ENCODE measurements around the gene SETD3.

DNA sequence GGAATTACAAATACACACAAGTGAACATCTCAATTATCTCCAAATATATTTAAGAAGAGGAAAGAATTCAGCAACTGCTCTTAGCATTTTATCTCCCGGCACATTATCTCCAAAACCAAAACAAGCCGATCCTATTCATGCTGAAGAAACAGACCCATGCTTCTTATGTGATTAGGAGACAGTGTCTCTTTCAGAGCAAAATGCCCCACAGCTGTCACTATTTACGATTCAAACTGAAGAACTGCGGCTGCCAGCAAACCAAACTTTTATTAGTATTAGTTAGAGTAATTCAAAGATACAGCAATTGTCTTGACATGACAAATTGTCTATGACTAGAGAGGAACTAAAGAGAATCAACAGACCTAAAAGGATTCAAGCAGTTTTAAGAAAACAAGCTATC, 79.4 kb downstream of the SETD3 start:
- TF ChIP-seq, protein P1, sequence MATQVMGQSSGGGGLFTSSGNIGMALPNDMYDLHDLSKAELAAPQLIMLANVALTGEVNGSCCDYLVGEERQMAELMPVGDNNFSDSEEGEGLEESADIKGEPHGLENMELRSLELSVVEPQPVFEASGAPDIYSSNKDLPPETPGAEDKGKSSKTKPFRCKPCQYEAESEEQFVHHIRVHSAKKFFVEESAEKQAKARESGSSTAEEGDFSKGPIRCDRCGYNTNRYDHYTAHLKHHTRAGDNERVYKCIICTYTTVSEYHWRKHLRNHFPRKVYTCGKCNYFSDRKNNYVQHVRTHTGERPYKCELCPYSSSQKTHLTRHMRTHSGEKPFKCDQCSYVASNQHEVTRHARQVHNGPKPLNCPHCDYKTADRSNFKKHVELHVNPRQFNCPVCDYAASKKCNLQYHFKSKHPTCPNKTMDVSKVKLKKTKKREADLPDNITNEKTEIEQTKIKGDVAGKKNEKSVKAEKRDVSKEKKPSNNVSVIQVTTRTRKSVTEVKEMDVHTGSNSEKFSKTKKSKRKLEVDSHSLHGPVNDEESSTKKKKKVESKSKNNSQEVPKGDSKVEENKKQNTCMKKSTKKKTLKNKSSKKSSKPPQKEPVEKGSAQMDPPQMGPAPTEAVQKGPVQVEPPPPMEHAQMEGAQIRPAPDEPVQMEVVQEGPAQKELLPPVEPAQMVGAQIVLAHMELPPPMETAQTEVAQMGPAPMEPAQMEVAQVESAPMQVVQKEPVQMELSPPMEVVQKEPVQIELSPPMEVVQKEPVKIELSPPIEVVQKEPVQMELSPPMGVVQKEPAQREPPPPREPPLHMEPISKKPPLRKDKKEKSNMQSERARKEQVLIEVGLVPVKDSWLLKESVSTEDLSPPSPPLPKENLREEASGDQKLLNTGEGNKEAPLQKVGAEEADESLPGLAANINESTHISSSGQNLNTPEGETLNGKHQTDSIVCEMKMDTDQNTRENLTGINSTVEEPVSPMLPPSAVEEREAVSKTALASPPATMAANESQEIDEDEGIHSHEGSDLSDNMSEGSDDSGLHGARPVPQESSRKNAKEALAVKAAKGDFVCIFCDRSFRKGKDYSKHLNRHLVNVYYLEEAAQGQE (IDR thresholded peaks at IDR 0.05; ENCODE audit: insufficient read depth in 1 of 2, low read depth in 2 of 2, low read length in 2 of 2), result no peak
- TF ChIP-seq TAF1 (IDR thresholded peaks at IDR 0.05; ENCODE audit: borderline replicate concordance, insufficient read depth, low read length) (no peak), FOXP2 (optimal IDR thresholded peaks at IDR 0.05; ENCODE audit: borderline replicate concordance, extremely low read depth, extremely low read length, insufficient read depth) (no peak)

All from PFSK-1 (cell line).